Measurements from ENCODE around the gene CD209.

The CD209 gene

GRCh38 chr19:7772752-7773291 lies 25.5 kb upstream of the CD209 start:
- TF ChIP-seq TAF1 (IDR thresholded peaks at IDR 0.05; ENCODE audit: borderline replicate concordance, insufficient read depth, low read length) (no peak), POLR2AphosphoS5 (IDR thresholded peaks at IDR 0.05; ENCODE audit: low read depth, low read length) (no peak), SIN3A (IDR thresholded peaks at IDR 0.05; ENCODE audit: borderline replicate concordance, insufficient read depth, low read length) (no peak), FOXP2 (optimal IDR thresholded peaks at IDR 0.05; ENCODE audit: borderline replicate concordance, extremely low read depth, extremely low read length, insufficient read depth) (no peak)
- TF ChIP-seq, protein P1, sequence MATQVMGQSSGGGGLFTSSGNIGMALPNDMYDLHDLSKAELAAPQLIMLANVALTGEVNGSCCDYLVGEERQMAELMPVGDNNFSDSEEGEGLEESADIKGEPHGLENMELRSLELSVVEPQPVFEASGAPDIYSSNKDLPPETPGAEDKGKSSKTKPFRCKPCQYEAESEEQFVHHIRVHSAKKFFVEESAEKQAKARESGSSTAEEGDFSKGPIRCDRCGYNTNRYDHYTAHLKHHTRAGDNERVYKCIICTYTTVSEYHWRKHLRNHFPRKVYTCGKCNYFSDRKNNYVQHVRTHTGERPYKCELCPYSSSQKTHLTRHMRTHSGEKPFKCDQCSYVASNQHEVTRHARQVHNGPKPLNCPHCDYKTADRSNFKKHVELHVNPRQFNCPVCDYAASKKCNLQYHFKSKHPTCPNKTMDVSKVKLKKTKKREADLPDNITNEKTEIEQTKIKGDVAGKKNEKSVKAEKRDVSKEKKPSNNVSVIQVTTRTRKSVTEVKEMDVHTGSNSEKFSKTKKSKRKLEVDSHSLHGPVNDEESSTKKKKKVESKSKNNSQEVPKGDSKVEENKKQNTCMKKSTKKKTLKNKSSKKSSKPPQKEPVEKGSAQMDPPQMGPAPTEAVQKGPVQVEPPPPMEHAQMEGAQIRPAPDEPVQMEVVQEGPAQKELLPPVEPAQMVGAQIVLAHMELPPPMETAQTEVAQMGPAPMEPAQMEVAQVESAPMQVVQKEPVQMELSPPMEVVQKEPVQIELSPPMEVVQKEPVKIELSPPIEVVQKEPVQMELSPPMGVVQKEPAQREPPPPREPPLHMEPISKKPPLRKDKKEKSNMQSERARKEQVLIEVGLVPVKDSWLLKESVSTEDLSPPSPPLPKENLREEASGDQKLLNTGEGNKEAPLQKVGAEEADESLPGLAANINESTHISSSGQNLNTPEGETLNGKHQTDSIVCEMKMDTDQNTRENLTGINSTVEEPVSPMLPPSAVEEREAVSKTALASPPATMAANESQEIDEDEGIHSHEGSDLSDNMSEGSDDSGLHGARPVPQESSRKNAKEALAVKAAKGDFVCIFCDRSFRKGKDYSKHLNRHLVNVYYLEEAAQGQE (IDR thresholded peaks at IDR 0.05; ENCODE audit: insufficient read depth in 1 of 2, low read depth in 2 of 2, low read length in 2 of 2): no peak

GRCh38 chr19:7771072-7771471 lies 23.7 kb upstream of the CD209 start:
- TF ChIP-seq SIN3A (IDR thresholded peaks at IDR 0.05; ENCODE audit: borderline replicate concordance, insufficient read depth, low read length) (no peak), FOXP2 (optimal IDR thresholded peaks at IDR 0.05; ENCODE audit: borderline replicate concordance, extremely low read depth, extremely low read length, insufficient read depth) (no peak), TAF1 (IDR thresholded peaks at IDR 0.05; ENCODE audit: borderline replicate concordance, insufficient read depth, low read length) (no peak), POLR2AphosphoS5 (IDR thresholded peaks at IDR 0.05; ENCODE audit: low read depth, low read length) (no peak)
- TF ChIP-seq, protein P1 (IDR thresholded peaks at IDR 0.05; ENCODE audit: insufficient read depth in 1 of 2, low read depth in 2 of 2, low read length in 2 of 2): no peak

DNA sequence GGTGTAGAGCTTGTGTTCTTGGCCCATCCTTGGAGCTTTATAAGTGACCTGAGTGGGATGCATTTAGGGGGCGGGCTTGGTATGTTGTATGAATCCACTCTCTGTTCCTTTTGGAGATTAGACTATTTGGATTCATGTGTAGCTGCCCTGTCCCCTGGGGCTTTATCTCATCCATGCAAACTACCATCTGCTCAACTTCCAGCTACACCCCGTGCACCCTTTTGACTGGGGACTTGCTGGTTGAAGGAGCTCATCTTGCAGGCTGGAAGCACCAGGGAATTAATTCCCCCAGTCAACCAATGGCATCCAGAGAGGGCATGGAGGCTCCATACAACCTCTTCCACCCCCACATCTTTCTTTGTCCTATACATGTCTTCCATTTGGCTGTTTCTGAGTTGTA lies 21.8 kb upstream of the CD209 start:
- no peak for TF ChIP-seq SIN3A (IDR thresholded peaks at IDR 0.05; ENCODE audit: borderline replicate concordance, insufficient read depth, low read length)
- TF ChIP-seq, protein P1 (IDR thresholded peaks at IDR 0.05; ENCODE audit: insufficient read depth in 1 of 2, low read depth in 2 of 2, low read length in 2 of 2): no peak
- TF ChIP-seq TAF1 (IDR thresholded peaks at IDR 0.05; ENCODE audit: borderline replicate concordance, insufficient read depth, low read length): no peak

DNA sequence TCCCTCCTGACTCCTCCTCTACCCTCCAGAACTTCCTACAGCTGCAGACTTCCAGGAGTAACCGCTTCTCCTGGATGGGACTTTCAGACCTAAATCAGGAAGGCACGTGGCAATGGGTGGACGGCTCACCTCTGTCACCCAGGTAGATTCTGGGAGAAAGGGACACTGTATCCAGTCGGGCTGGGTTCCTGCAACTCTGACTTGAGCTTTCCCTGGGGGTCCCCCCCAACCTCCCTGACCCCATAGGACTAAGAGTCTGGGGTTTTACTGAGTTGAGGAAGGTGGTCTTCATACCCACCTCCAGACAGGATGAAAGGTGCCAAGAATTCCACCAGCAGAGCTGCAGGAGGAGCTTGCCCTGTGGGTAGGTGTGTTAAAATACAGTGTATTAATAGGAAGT lies 20.2 kb upstream of the CD209 start:
- TF ChIP-seq TAF1 (IDR thresholded peaks at IDR 0.05; ENCODE audit: borderline replicate concordance, insufficient read depth, low read length) (no peak), POLR2AphosphoS5 (IDR thresholded peaks at IDR 0.05; ENCODE audit: low read depth, low read length) (no peak), SIN3A (IDR thresholded peaks at IDR 0.05; ENCODE audit: borderline replicate concordance, insufficient read depth, low read length) (no peak), FOXP2 (optimal IDR thresholded peaks at IDR 0.05; ENCODE audit: borderline replicate concordance, extremely low read depth, extremely low read length, insufficient read depth) (no peak)
- TF ChIP-seq, protein P1 (IDR thresholded peaks at IDR 0.05; ENCODE audit: insufficient read depth in 1 of 2, low read depth in 2 of 2, low read length in 2 of 2): no peak

DNA sequence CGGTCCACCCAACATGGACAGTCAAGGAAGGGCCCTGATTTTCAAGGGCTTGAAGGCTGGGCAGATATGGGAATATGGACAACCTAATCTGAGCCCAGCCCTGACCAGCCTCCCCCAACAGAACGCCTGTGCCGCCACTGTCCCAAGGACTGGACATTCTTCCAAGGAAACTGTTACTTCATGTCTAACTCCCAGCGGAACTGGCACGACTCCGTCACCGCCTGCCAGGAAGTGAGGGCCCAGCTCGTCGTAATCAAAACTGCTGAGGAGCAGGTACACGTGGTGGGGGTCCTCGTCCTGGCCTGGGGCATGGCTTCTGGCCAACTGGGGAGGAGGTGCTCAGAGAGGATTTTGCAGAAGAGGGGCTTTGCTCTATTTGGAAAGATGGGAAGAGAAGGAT lies 19.2 kb upstream of the CD209 start:
- TF ChIP-seq FOXP2 (optimal IDR thresholded peaks at IDR 0.05; ENCODE audit: borderline replicate concordance, extremely low read depth, extremely low read length, insufficient read depth): no peak
- TF ChIP-seq POLR2AphosphoS5 (IDR thresholded peaks at IDR 0.05; ENCODE audit: low read depth, low read length): no peak
- TF ChIP-seq SIN3A (IDR thresholded peaks at IDR 0.05; ENCODE audit: borderline replicate concordance, insufficient read depth, low read length): no peak
- TF ChIP-seq, protein P1 (IDR thresholded peaks at IDR 0.05; ENCODE audit: insufficient read depth in 1 of 2, low read depth in 2 of 2, low read length in 2 of 2): no peak
- no peak for TF ChIP-seq TAF1 (IDR thresholded peaks at IDR 0.05; ENCODE audit: borderline replicate concordance, insufficient read depth, low read length)

Data from PFSK-1 (cell line).